GM12878 (cell line): Measurements from ENCODE around the gene SEMA3C. TPM values are rescaled to one million over a fixed set of nuclear protein-coding genes. Genes with fewer than 3 reads are reported as not detected.

ENCODE experiments used
- ATAC-seq: fragments of 200-7000 bp; cut with Tn5 transposase; 3 replicates; pipeline ENCODE4 v1.9.1; 2020; ENCODE audit warnings: mild to moderate bottlenecking, moderate library complexity
- BruUV-seq: library from RNA; stranded (reverse); fragments of 400-500 nt; replicated peaks from 2 replicates; lab custom pipeline; 2021; lab: Mats Ljungman, UMichigan
- CTCF ChIA-PET: fragments of 300-600 bp; sonication (Branson Sonifier 250); formaldehyde crosslinking; extraction: SDS; loops from one replicate; lab custom pipeline; 2021; ENCODE audit warnings: inconsistent platforms; lab: Yijun Ruan, JAX
- POLR2A ChIA-PET: fragments of 350-600 bp; formaldehyde crosslinking; extraction: SDS; loops from one replicate; lab custom pipeline; 2021; ENCODE audit warnings: inconsistent platforms; lab: Charles Lee
- RAD21 ChIA-PET: fragments of 300-600 bp; sonication (Branson Sonifier 250); formaldehyde crosslinking; loops from one replicate; lab custom pipeline; 2023; ENCODE audit warnings: antibody characterized with exemption; ENCODE audit not compliant: unreplicated experiment; lab: Charles Lee
- SMC1A ChIA-PET: fragments of 300-600 bp; sonication (Branson Sonifier 250); formaldehyde crosslinking; loops from one replicate; lab custom pipeline; 2023; ENCODE audit not compliant: unreplicated experiment, uncharacterized antibody; lab: Charles Lee
- DNase-seq: peaks from one replicate; pipeline ENCODE4 v3.0.0-alpha.2; 2011; ENCODE audit warnings: low read depth, low spot score
- FAIRE-seq: peaks from 3 replicates; lab custom pipeline; 2011; peaks lifted over from hg19 to GRCh38; lab: Jason Lieb, UNC
- H2AFZ ChIP-seq: 2 replicates; pipeline ENCODE4 v1.6.0; 2011; ENCODE audit warnings: low read depth, low read length, control low read depth; ENCODE audit not compliant: control insufficient read depth
- H3K27ac ChIP-seq: 2 replicates; pipeline ENCODE4 v1.5.1; 2011; ENCODE audit warnings: control low read depth; ENCODE audit not compliant: control insufficient read depth, insufficient read depth
- H3K27me3 ChIP-seq, 2 experiments: replicated peaks in 1 of 2; 2 replicates each; pipeline versions ENCODE4 v1.6.0 to v1.6.1; 2011; ENCODE audit warnings: low read length in 1 of 2; ENCODE audit not compliant: control insufficient read depth in 2 of 2, insufficient read depth in 2 of 2
- H3K36me3 ChIP-seq, 2 experiments: 2 replicates each; pipeline ENCODE4 v1.5.1; 2011; ENCODE audit warnings: low read length in 1 of 2; ENCODE audit not compliant: control insufficient read depth in 2 of 2, insufficient read depth in 2 of 2
- H3K4me1 ChIP-seq: 2 replicates; pipeline ENCODE4 v1.6.1; 2011; ENCODE audit warnings: mild to moderate bottlenecking, low read length, moderate library complexity, mixed read lengths; ENCODE audit not compliant: control insufficient read depth, insufficient read depth
- H3K4me2 ChIP-seq: 2 replicates; pipeline ENCODE4 v1.6.0; 2011; ENCODE audit warnings: control low read depth; ENCODE audit not compliant: control insufficient read depth, insufficient read depth
- H3K4me3 ChIP-seq: fragments of 200-600 bp; sonication (generic); 2 replicates; pipeline ENCODE4 v1.5.1; 2016
- H3K79me2 ChIP-seq: 2 replicates; pipeline ENCODE4 v1.6.0; 2011; ENCODE audit warnings: low read length; ENCODE audit not compliant: control insufficient read depth, insufficient read depth
- H3K9ac ChIP-seq: 2 replicates; pipeline ENCODE4 v1.8.0; 2011; ENCODE audit warnings: low read length, control low read depth, mixed read lengths; ENCODE audit not compliant: control insufficient read depth, insufficient read depth
- H3K9me3 ChIP-seq: replicated peaks from 3 replicates; pipeline ENCODE4 v1.5.1; 2011; ENCODE audit warnings: mild to moderate bottlenecking, low read length; ENCODE audit not compliant: control insufficient read depth, insufficient read depth
- H4K20me1 ChIP-seq: 2 replicates; pipeline ENCODE4 v1.6.0; 2011; ENCODE audit not compliant: control insufficient read depth, insufficient read depth
- ASH2L ChIP-seq: fragments of 300-600, 200-600 bp; sonication (generic); IDR thresholded peaks from 2 replicates; pipeline ENCODE4 v1.6.1; 2017; ENCODE audit warnings: low read depth, mild to moderate bottlenecking, borderline replicate concordance
- BCL11A ChIP-seq: IDR thresholded peaks from 2 replicates; pipeline ENCODE4 v1.6.1; 2011; ENCODE audit warnings: low read depth, low read length
- BHLHE40 ChIP-seq, 2 experiments: fragments of 450-650 bp in 1 of 2; IDR thresholded peaks; 2 replicates each; pipeline ENCODE4 v1.6.1; 2011 to 2017; ENCODE audit warnings: low read depth in 2 of 2, borderline replicate concordance in 1 of 2, improper control_type of control experiment in 1 of 2, low read length in 1 of 2, mild to moderate bottlenecking in 1 of 2
- BMI1 ChIP-seq: fragments of 450-650 bp; IDR thresholded peaks from 2 replicates; pipeline ENCODE4 v1.6.1; 2016; ENCODE audit warnings: mild to moderate bottlenecking, moderate library complexity, borderline replicate concordance
- E2F8 ChIP-seq: fragments of 450-650 bp; IDR thresholded peaks from 2 replicates; pipeline ENCODE4 v1.6.1; 2018; ENCODE audit warnings: mild to moderate bottlenecking, low read depth, moderate library complexity; ENCODE audit not compliant: partially characterized antibody
- HSF1 ChIP-seq: fragments of 150-350 bp; IDR thresholded peaks from 2 replicates; pipeline ENCODE4 v1.6.1; 2014; ENCODE audit warnings: mild to moderate bottlenecking, low read depth, low read length
- NRF1 ChIP-seq: conservative IDR thresholded peaks from 2 replicates; pipeline ENCODE4 v1.6.1; 2011; ENCODE audit warnings: mild to moderate bottlenecking, low read depth, low read length, improper control_type of control experiment
- PAX5 ChIP-seq: IDR thresholded peaks from 2 replicates; pipeline ENCODE4 v1.6.1; 2011; ENCODE audit warnings: low read depth, low read length, borderline replicate concordance
- PML ChIP-seq: IDR thresholded peaks from 2 replicates; pipeline ENCODE4 v1.6.1; 2012; ENCODE audit warnings: low read length, inconsistent platforms
- POLR2AphosphoS5 ChIP-seq: IDR thresholded peaks from 2 replicates; pipeline ENCODE4 v1.6.1; 2011; ENCODE audit warnings: mild to moderate bottlenecking, low read length, inconsistent platforms
- SIN3A ChIP-seq: IDR thresholded peaks from 2 replicates; pipeline ENCODE4 v1.6.1; 2012; ENCODE audit warnings: low read depth, low read length, improper control_type of control experiment
- SIX5 ChIP-seq: IDR thresholded peaks from 2 replicates; pipeline ENCODE4 v1.6.1; 2011; ENCODE audit warnings: mild to moderate bottlenecking, low read depth, low read length, moderate library complexity; ENCODE audit not compliant: severe bottlenecking
- SMAD1 ChIP-seq: fragments of 450-650 bp; IDR thresholded peaks from 2 replicates; pipeline ENCODE4 v1.6.1; 2018; ENCODE audit warnings: mild to moderate bottlenecking, low read depth; ENCODE audit not compliant: partially characterized antibody
- ZNF274 ChIP-seq: IDR thresholded peaks from one replicate; pipeline ENCODE4 v1.8.0; 2011; ENCODE audit not compliant: insufficient read length, insufficient read depth
- WGBS: methylation state at CpG from one replicate; pipeline ENCODE4 v1.1.6; 2016; ENCODE audit warnings: low lambda C conversion rate; ENCODE audit not compliant: insufficient replicate concordance, insufficient coverage; ENCODE audit errors: missing lambda C conversion rate; 5-methylcytosine and 5-hydroxymethylcytosine counted together
- in situ Hi-C: fragments of 300-500 bp; cut with MboI; formaldehyde crosslinking; loops from 9 replicates; pipeline ENCODE4 v1.14.3; 2018; ENCODE audit warnings: mixed read lengths
- intact Hi-C: fragments of 100-400 bp; cut with micrococcal nuclease; formaldehyde crosslinking; loops from one replicate; pipeline ENCODE4 v1.14.2; 2022; ENCODE audit not compliant: unreplicated experiment
- polyA plus RNA-seq, 11 experiments: library from polyadenylated mRNA; depleted of rRNA in 4 of 11; unstranded in 6 of 11; stranded (reverse) in 5 of 11; fragments of >200 nt; fragmentation: Nextera tagmentation in 4 of 11; fragmentation: Illumina TruSeq in 1 of 11; extraction: Ambion mirVana in 4 of 11; extraction: Trizol in 1 of 11; gene quantifications; 1 replicate in 1 of 11; 2 replicates in 10 of 11; pipeline versions ENCODE4 v1.2.1 to v1.2.3, GENCODE V29; 2011 to 2016; ENCODE audit warnings: inconsistent platforms in 2 of 11, missing spikeins in 2 of 11, low read depth in 1 of 11
- total RNA-seq, 4 experiments: library from RNA; depleted of rRNA in 3 of 4; stranded (reverse); fragments of >200 nt in 3 of 4; fragmentation: Illumina TruSeq in 1 of 4; extraction: Trizol in 1 of 4; gene quantifications; 2 replicates each; pipeline versions ENCODE4 v1.2.1 to v1.2.3, GENCODE V29; 2013 to 2021
- TF ChIP-seq, protein P1 (sequence below): fragments of 450-650 bp; IDR thresholded peaks from 2 replicates; pipeline ENCODE4 v1.6.1; 2017; ENCODE audit warnings: antibody characterized with exemption, mild to moderate bottlenecking, moderate library complexity
- TF ChIP-seq, protein P2 (sequence below): fragments of 450-650 bp; IDR thresholded peaks from 2 replicates; pipeline ENCODE4 v1.6.1; 2017; ENCODE audit warnings: mild to moderate bottlenecking

The SEMA3C gene
- total and polyA plus RNA-seq, 10 of the 15 experiments (the other 5 are each of a cell fraction or from before 2014, with no cell fraction given): 0.01 to 0.41 (median 0.11) TPM; not detected in 6

- 19% methylated on average over 2 of the region's 2 CpGs for WGBS
- Histone ChIP-seq H4K20me1 (no peaks in the 10 kb centered on the region), H3K27me3 (0 out of 4 replicates have a peak, but pooled peaks cover 0 to 2% of the 10 kb centered on the region in 2 experiments), H3K27ac (no peak overlapping the region), H3K36me3 (no peaks in the 10 kb centered on the region), H3K9me3 (no peaks in the 10 kb centered on the region), H3K79me2 (no peaks in the 10 kb centered on the region), H3K9ac (no peak overlapping the region), H3K4me1 (no peaks in the 10 kb centered on the region), H2AFZ (no peak overlapping the region), H3K4me3 (no peak overlapping the region), H3K4me2 (no peak overlapping the region)
- ChIA-PET RAD21 (no interaction called here), POLR2A (no interaction called here), SMC1A (interaction anchor here (1.0 to 1.4 kb wide), 2 partner anchors 9 to 12 kb away, joined by 3 to 4 read pairs; no protein-coding TSS in a partner anchor), CTCF (no interaction called here)
- intact Hi-C loops: no loop called here
- DNase-seq (no peak), FAIRE-seq (no peak), ATAC-seq (no peak)
- in situ Hi-C loops: no loop called here
- no TSS peak for BruUV-seq
- TF ChIP-seq BHLHE40 (IDR thresholded peaks at IDR 0.05; ENCODE audit: borderline replicate concordance in 1 of 2, low read depth in 2 of 2, low read length in 1 of 2) (no peak), BCL11A (no peak), PAX5 (no peak), SMAD1 (no peak), SIX5 (no peak), POLR2AphosphoS5 (no peak), SIN3A (no peak), NRF1 (no peak), HSF1 (no peak), PML (no peak), BMI1 (no peak), ZNF274 (no peak), ASH2L (no peak), E2F8 (no peak)
- TF ChIP-seq, protein P1, sequence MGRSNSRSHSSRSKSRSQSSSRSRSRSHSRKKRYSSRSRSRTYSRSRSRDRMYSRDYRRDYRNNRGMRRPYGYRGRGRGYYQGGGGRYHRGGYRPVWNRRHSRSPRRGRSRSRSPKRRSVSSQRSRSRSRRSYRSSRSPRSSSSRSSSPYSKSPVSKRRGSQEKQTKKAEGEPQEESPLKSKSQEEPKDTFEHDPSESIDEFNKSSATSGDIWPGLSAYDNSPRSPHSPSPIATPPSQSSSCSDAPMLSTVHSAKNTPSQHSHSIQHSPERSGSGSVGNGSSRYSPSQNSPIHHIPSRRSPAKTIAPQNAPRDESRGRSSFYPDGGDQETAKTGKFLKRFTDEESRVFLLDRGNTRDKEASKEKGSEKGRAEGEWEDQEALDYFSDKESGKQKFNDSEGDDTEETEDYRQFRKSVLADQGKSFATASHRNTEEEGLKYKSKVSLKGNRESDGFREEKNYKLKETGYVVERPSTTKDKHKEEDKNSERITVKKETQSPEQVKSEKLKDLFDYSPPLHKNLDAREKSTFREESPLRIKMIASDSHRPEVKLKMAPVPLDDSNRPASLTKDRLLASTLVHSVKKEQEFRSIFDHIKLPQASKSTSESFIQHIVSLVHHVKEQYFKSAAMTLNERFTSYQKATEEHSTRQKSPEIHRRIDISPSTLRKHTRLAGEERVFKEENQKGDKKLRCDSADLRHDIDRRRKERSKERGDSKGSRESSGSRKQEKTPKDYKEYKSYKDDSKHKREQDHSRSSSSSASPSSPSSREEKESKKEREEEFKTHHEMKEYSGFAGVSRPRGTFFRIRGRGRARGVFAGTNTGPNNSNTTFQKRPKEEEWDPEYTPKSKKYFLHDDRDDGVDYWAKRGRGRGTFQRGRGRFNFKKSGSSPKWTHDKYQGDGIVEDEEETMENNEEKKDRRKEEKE: no peak
- TF ChIP-seq, protein P2, sequence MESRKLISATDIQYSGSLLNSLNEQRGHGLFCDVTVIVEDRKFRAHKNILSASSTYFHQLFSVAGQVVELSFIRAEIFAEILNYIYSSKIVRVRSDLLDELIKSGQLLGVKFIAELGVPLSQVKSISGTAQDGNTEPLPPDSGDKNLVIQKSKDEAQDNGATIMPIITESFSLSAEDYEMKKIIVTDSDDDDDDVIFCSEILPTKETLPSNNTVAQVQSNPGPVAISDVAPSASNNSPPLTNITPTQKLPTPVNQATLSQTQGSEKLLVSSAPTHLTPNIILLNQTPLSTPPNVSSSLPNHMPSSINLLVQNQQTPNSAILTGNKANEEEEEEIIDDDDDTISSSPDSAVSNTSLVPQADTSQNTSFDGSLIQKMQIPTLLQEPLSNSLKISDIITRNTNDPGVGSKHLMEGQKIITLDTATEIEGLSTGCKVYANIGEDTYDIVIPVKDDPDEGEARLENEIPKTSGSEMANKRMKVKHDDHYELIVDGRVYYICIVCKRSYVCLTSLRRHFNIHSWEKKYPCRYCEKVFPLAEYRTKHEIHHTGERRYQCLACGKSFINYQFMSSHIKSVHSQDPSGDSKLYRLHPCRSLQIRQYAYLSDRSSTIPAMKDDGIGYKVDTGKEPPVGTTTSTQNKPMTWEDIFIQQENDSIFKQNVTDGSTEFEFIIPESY: no peak
These were observed 154.7 kb downstream of the SEMA3C start for GRCh38 chr7:80764132-80764531.
